GM19240 (cell line): ENCODE results near the gene GRIK5.

Experiments
- DNase-seq: peaks from one replicate; pipeline ENCODE4 v3.0.0; 2011; ENCODE audit warnings: low spot score; ENCODE audit not compliant: insufficient read length

The GRIK5 gene

DNA sequence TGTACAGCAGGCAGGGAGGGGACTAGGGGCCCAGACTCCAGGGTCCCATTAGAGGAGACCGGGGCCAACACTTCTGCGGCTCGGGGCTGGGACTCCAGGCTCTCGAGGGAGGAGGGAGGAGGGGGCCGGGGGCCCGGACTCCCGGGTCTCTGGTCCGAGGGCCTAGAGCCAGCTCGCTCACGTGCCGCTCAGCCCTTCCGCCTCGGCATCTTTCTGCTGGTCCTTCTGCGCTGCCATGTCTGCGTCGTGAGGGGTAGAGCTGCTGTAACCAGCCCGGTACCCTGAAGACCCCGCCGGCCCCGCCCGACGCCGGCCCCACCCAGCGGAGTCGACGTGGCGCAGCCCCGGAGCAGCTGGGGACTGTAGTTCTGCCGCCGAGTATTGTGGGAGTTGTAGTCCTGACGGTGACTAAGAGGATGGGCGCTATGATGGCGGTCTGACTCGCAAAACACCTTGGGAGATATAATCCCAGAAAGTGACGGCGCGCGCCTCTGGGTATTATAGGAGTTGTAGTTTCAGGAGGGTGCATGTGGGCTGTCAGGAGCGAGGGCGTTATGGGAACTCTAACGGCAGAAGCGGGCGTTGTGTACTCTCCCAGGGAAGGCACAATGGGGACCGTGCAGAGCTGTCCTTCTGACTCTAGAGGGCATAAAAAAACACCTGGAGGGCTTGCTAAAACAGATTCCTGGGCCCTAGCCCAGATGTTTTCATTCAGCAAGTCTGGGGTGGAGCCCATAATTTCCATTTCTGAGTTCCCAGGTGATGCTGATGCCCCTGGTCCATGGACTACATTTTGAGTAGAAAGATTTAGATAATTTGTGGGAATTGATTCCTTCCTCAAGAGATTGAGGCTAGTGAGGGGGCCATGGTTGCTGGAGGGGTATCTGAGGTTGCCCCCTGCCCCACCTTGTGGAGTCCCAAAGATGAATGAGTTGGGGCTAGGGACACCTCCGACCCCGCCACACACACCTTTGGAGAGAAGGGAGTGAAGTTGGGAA, 110.7 kb downstream of the GRIK5 start, which contains the start of gene RABAC1:
RABAC1 (minus strand) TSS at position 266 of the 998 bp plus-strand sequence; CDS start at position 237, 29 bp downstream.
- peak; percentile 99 for DNase-seq

DNA sequence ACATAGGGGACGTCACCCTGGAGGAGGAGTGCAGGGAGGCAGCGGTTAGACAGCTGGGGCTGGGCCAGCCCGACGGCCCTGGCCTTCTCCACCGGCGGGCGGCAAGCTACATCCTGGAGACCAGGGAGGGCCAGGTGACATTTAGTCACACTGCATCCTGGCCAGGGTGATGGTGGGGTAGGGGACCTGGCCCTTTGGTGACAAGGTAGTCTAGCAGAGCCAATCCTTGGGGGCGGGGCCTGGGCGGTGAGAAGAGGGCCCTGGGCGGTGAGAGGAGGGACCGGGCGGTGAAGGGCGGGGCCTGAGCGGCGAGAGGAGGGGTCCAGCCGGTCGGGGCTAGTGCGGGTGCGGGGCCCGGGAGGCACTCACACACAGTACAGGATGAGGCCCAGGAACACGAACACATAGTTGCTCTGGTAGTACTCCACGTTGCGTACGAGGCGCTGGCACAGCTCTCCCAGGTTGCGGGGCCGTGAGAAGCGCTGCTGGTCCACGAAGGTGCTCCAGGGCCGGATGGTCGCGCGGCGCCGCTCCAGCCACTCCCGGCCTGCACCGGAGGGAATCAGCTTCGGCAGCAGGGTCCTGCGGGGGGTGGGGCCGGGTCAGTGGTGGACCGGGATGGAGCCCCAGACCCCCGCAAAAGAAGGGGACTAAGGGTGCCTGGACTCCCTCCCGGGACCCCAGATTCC, 111.5 kb downstream of the GRIK5 start:
- peak; percentile 57 for DNase-seq

DNA sequence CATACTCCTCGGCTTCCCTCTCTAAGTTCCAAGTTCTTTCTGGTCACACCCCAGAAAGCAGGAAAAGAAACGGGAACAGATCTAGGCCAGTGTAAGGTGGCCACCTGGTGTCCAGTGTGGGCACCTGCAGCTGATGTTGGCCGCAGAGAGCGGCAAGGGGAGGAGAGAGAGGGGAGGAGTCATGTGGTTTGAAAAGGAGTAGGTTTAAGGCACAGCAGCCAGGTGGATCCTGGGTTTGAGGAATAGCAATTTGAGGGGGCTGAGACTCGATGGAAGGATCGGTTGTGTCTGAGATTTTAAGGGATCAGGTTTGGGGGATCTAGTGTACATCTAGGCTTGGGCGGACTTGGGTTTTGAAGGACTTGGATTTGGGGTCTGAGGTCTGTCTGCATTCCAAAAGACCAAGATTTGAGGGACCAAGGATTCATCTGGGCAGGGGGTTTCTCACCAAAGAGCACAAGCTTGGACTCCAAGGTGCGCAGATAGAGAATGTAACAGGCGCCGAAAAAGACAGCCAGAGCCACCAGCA, 112.1 kb downstream of the GRIK5 start:
- peak; percentile 46 for DNase-seq

DNA sequence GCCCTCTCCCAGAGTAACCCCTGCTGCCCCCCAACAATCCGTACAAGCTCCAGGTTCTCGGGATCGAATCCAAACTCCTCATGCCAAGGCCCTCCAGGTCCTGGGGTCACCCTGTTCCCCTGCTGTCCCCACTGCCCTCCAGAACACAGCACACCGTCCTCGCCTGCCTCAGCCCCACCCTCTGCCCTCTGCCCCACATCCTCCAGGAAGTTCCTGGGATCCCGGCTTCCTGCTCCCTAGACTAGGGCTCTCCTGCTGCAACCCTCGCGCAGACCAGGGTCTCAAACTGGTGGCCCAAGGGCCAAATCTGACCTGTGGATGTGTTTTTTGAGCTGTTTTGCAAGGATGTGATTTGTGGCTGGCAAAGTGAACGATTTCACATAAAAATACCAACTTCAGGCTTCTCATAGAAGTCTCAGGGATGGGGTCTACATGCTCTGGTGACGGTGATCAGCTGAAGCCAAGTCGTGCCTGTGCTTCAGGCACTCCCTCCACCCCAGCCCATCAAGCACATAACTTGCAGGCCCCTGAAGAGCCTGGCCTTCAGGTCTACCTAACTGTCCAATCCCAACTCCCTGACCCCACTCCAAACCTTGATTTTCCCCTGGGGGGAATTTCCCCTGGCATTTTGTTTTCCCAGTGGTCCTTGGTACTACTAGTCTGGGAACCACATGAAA, 112.7 kb downstream of the GRIK5 start:
- no peak for DNase-seq

DNA sequence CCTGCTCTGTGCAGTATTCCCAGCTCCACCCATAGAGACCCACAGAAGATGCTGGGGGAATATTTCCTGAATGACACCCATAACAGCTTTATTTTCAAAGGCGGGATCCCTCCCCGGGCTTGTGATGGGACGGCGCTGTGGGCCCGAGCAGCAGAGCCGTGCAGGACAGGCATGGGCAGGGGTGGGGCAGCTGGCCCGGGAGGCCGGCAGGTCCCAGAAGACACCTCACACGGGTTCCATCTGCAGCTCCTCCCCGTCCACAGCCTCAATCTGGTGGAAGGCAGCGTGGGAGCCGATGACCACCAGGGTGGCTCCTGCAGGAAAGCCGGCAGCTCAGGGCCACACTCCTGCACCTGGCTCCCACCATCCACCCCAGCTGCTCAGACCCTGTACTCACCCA, 113.4 kb downstream of the GRIK5 start:
- no peak for DNase-seq

DNA sequence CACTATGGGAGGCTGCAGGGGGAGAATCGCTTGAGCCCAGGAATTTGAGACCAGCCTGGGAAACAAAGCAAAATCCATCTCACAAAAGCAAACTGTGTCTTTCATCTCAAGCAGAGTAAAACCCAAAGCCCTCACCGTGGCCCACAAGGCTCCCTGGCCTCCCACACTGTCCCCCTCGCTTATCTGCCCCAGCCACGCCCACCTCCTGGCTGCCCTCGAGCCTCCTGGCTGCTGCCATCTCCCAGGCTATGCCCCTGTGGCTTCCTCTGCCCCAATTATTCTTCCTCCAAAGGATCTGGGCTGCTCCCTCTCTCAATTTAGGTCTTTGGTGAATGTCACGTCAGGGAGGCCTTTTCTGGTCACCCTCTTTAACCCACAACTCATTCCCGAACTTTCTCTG, 114.5 kb downstream of the GRIK5 start:
- no peak for DNase-seq

DNA sequence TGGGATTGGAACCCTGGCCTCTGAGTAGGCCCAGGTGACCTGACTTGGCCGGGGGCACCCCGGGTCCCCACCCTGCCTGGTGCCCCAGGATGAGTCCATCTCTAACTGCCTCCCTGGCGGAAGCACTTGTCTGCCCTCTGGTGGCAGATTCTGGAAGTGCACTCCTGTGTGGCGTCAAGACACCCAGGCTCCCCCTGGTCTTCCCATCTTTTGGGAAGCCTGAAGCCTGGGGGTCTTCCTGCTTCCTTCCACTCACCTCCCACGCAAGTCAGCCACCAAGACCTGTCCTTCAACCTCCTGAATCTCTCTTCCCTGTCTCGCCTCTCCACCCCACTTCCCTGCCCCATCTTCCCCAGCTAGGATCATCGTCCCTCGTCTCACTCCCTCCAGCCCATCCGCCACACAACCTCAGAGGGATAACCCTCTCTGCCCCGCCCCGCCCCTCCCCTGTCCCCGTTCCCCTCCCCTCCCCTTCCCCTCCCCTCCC, 118.3 kb downstream of the GRIK5 start:
- DNase-seq, result no peak
